ENCODE data around the gene ANKRD65. TPM values are rescaled to one million over a fixed set of nuclear protein-coding genes. Genes with fewer than 3 reads are reported as not detected.

Gene ANKRD65
- total RNA-seq, 3 donors from 2014 or later (not counting 1 experiment from before 2014, with no cell fraction given), result not detected

GRCh38 chr1:1435106-1435903, 14.2 kb upstream of the ANKRD65 start, which contains the start of gene VWA1:
TSS of gene VWA1 (plus strand) at chr1:1435690. CDS start at chr1:1435749, 59 bp downstream.
- peaks cover 38% of the 10 kb centered on the region for H3K27me3 ChIP-seq (ENCODE audit: control insufficient read depth, insufficient read depth, low read length)
- Mint-ChIP-seq H3K27me3 (ENCODE audit: low read depth in 2 of 2) (peaks cover 0 to 14% of the 10 kb centered on the region in 2 donors), H3K4me3 (peak within 1 kb of the TSS; percentile 58), H3K4me1 (peaks cover 0 to 4% of the 10 kb centered on the region in 2 donors), H3K36me3 (no peaks in the 10 kb centered on the region), H3K27ac (no peak within 1 kb of the TSS), H3K9me3 (no peaks in the 10 kb centered on the region)
- H3K36me3 ChIP-seq (ENCODE audit: control insufficient read depth, insufficient read depth, low read length), result no peaks in the 10 kb centered on the region
- DNase-seq, result peak; percentile 51 to 72
- no peak within 1 kb of the TSS for H3K4me3 ChIP-seq (ENCODE audit: low read length)
- TF ChIP-seq CTCF (IDR thresholded peaks at IDR 0.05), result no peak
- no peak within 1 kb of the TSS for H3K27ac ChIP-seq (ENCODE audit: low read length)
- no peaks in the 10 kb centered on the region for H3K9me3 ChIP-seq (ENCODE audit: control insufficient read depth, insufficient read depth, low read length)
- peaks cover 21% of the 10 kb centered on the region for H3K4me1 ChIP-seq (ENCODE audit: control insufficient read depth, insufficient read depth, low read length)
- 7% methylated on average over 89 of the region's 89 CpGs for WGBS (ENCODE audit: insufficient coverage)
- peak; percentile 62 to 90 (median 89) for ATAC-seq
- intact Hi-C loops (cut with micrococcal nuclease), result no loop called here

GRCh38 chr1:1434824-1435105, 13.7 kb upstream of the ANKRD65 start:
- peaks cover 38% of the 10 kb centered on the region for H3K27me3 ChIP-seq (ENCODE audit: control insufficient read depth, insufficient read depth, low read length)
- intact Hi-C loops (cut with micrococcal nuclease), result no loop called here

GRCh38 chr1:1434131-1434823, 13.2 kb upstream of the ANKRD65 start:
- Histone ChIP-seq H3K36me3 (ENCODE audit: control insufficient read depth, insufficient read depth, low read length) (no peaks in the 10 kb centered on the region), H3K4me3 (ENCODE audit: low read length) (no peak overlapping the region), H3K27me3 (ENCODE audit: control insufficient read depth, insufficient read depth, low read length) (peaks cover 38% of the 10 kb centered on the region), H3K4me1 (ENCODE audit: control insufficient read depth, insufficient read depth, low read length) (peaks cover 21% of the 10 kb centered on the region), H3K27ac (ENCODE audit: low read length) (no peak overlapping the region), H3K9me3 (ENCODE audit: control insufficient read depth, insufficient read depth, low read length) (no peaks in the 10 kb centered on the region)
- H3K36me3 Mint-ChIP-seq, result no peaks in the 10 kb centered on the region
- peaks cover 0 to 14% of the 10 kb centered on the region in 2 donors for H3K27me3 Mint-ChIP-seq (ENCODE audit: low read depth in 2 of 2)
- no peaks in the 10 kb centered on the region for H3K9me3 Mint-ChIP-seq
- H3K27ac Mint-ChIP-seq, result no peak overlapping the region
- ATAC-seq (no peak), DNase-seq (no peak)
- intact Hi-C loops (cut with micrococcal nuclease), result no loop called here
- TF ChIP-seq CTCF (IDR thresholded peaks at IDR 0.05), result no peak
- peaks cover 0 to 4% of the 10 kb centered on the region in 2 donors for H3K4me1 Mint-ChIP-seq
- H3K4me3 Mint-ChIP-seq, result no peak overlapping the region
- WGBS (ENCODE audit: insufficient coverage), result 7% methylated on average over 31 of the region's 32 CpGs

More at GRCh38 chr1:1434824-1435105, 13.7 kb upstream of the ANKRD65 start:
- no peaks in the 10 kb centered on the region for H3K9me3 ChIP-seq (ENCODE audit: control insufficient read depth, insufficient read depth, low read length)
- Mint-ChIP-seq H3K4me1 (peaks cover 0 to 4% of the 10 kb centered on the region in 2 donors), H3K36me3 (no peaks in the 10 kb centered on the region), H3K9me3 (no peaks in the 10 kb centered on the region), H3K27me3 (ENCODE audit: low read depth in 2 of 2) (peaks cover 0 to 14% of the 10 kb centered on the region in 2 donors), H3K4me3 (peak overlapping the region; percentile 9), H3K27ac (no peak overlapping the region)
- ATAC-seq, result no peak
- H3K36me3 ChIP-seq (ENCODE audit: control insufficient read depth, insufficient read depth, low read length), result no peaks in the 10 kb centered on the region
- DNase-seq, result no peak
- no peak overlapping the region for H3K4me3 ChIP-seq (ENCODE audit: low read length)
- 59% methylated on average over 4 of the region's 4 CpGs for WGBS (ENCODE audit: insufficient coverage)
- H3K27ac ChIP-seq (ENCODE audit: low read length), result no peak overlapping the region
- TF ChIP-seq CTCF (IDR thresholded peaks at IDR 0.05), result no peak
- peaks cover 21% of the 10 kb centered on the region for H3K4me1 ChIP-seq (ENCODE audit: control insufficient read depth, insufficient read depth, low read length)
